ENCODE measurements around the gene NUMA1.

Gene NUMA1

DNA sequence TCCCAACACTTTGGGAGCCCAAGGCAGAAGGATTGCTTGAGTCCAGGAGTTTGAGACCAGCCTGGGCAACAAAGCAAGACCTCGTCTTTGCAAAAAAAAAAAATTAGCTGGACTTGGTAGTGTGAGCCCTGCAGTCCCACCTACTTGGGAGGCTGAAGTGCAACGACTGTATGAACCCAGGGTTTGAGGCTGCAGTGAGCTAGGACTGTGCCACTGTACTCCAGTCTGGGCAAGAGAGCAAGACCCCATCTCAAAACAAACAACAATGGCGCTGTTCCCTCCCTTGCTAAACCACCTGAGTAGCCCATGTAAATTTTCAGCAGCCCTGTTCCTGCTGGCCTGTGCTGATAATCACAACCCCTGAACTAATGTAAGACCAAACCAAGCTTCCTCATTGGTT lies 19.7 kb upstream of the NUMA1 start:
- TF ChIP-seq, protein P1, sequence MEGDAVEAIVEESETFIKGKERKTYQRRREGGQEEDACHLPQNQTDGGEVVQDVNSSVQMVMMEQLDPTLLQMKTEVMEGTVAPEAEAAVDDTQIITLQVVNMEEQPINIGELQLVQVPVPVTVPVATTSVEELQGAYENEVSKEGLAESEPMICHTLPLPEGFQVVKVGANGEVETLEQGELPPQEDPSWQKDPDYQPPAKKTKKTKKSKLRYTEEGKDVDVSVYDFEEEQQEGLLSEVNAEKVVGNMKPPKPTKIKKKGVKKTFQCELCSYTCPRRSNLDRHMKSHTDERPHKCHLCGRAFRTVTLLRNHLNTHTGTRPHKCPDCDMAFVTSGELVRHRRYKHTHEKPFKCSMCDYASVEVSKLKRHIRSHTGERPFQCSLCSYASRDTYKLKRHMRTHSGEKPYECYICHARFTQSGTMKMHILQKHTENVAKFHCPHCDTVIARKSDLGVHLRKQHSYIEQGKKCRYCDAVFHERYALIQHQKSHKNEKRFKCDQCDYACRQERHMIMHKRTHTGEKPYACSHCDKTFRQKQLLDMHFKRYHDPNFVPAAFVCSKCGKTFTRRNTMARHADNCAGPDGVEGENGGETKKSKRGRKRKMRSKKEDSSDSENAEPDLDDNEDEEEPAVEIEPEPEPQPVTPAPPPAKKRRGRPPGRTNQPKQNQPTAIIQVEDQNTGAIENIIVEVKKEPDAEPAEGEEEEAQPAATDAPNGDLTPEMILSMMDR (IDR thresholded peaks at IDR 0.05), result no peak

DNA sequence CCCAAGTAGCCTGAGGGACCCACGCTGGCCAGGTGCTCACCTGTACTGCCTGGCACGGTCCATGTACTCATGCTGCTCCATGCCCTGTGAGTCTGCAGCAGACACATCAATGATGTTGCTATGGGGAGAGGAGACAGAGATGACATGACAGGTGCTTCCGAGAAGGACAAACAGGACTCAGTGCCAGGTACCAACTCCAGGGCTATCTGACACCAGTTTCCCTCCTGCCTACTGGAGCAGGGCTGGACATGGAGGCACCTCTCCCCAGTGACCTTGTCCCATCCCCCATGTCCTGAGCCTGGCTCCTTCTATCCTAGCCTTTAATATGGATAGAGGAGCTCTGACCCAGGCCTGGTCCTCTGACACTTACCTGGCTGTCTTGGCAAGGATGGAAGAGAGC lies 18.4 kb upstream of the NUMA1 start:
- TF ChIP-seq, protein P1 (IDR thresholded peaks at IDR 0.05), result no peak

GRCh38 chr11:72091292-72091691 lies 10.9 kb upstream of the NUMA1 start:
- TF ChIP-seq, protein P1 (IDR thresholded peaks at IDR 0.05), result peak; percentile 90

GRCh38 chr11:72088076-72088808 lies 7.9 kb upstream of the NUMA1 start:
- TF ChIP-seq, protein P1 (IDR thresholded peaks at IDR 0.05), result no peak

GRCh38 chr11:72085621-72086351 lies 5.4 kb upstream of the NUMA1 start:
- TF ChIP-seq, protein P1 (IDR thresholded peaks at IDR 0.05), result no peak

- TF ChIP-seq, protein P1 (IDR thresholded peaks at IDR 0.05), result no peak
Measured at GRCh38 chr11:72084965-72085364, 4.6 kb upstream of the NUMA1 start.

DNA sequence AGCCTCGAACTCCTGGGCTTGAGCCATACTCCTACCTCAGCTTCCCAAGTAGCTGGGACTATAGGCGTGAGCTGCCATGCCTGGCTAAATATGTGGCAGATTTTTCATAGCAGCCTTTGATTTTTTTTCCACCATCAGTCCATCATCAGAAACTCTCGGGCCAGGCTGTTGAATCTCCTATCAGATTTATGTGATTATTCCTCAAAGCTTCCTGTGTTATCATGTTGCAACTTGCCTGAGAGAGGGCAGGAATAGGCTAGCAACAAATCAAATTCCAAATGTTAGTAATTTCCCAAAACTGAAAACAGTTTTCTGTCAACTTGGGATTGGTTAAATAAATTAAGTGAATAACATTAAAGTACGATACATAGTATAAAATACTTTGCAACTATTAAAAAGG lies 3.7 kb upstream of the NUMA1 start:
- TF ChIP-seq, protein P1 (IDR thresholded peaks at IDR 0.05), result no peak
